GM19324 (cell line): ENCODE data around the gene ADAM29.
"Not testable (repeated sequence)": the region's sequence is repeated elsewhere in the genome, so short reads cannot be mapped to it uniquely, and the experiment has no call there.

Experiments
- ATAC-seq: cut with Tn5 transposase; IDR thresholded peaks from one replicate; pipeline ENCODE4 v1.9.1; 2021; ENCODE audit warnings: mild to moderate bottlenecking, moderate library complexity; ENCODE audit not compliant: unreplicated experiment, low FRiP score

Gene ADAM29

DNA sequence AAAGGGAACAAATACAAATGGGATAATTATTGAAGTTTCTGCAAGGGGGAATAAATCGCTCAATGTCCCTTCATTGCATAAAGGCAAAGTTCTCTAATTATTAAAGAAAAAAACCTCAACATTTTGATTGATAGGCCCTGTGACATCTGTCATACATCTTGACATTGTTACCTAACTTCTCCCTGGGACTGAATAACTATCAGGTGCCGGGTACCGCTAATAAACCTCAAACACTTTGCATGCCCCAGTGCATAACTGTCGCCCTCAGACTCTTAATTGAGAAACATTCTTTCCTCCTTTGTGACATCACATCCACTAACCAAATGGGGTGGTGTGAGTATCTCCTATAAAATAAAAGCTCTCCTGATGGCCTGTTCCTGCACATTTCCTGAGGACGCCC is at the start of gene ADAM29:
Gene ADAM29 (plus strand): TSS at position 301 of the 400 bp plus-strand sequence. CDS start 57,168 bp downstream, outside the sequence.
- ATAC-seq = no peak

GRCh38 chr4:174869339-174869738 is 48.8 kb upstream of the ADAM29 start:
- ATAC-seq = no peak

GRCh38 chr4:174870311-174870710 is 47.8 kb upstream of the ADAM29 start:
- ATAC-seq = no peak

GRCh38 chr4:174871407-174871806 is 46.8 kb upstream of the ADAM29 start:
- ATAC-seq = no peak

DNA sequence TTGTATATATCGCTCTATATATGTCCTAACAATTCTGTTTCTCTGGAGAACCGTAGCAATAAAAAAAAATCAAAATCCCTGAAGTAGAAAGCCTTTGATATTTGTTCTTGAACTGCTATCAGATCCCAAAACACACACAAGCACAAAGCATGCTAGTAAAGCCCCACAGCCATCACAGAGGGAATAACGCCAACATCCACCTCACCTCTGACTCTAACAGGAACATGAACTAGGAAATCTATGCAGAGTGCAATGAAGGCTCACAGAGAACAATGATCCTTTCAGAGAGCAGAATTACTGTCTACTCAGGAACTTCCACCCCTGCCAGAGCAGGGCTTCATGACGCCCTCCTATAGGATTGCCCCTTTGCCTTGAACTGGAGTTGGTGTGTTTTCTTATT is 45.0 kb upstream of the ADAM29 start:
- ATAC-seq = not testable (repeated sequence)

DNA sequence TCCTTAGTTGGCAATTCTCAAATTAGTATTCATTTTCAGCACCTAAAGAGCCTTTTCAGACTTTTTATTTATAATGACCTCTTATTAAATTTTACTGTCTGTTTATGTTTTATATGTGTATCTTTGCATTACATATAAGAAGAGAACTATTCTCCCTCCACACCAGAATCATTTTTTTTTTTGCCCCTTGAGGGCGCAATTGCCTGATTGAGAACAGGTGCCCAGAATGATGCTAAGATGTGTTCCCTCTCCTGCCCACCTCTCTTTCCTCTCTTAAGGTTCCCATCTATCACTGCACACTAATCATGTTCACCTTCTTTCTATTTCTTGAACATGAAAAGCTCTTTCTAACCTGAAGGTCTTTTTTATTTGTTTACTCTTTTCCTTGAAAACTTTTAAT is 44.2 kb upstream of the ADAM29 start:
- no peak for ATAC-seq

DNA sequence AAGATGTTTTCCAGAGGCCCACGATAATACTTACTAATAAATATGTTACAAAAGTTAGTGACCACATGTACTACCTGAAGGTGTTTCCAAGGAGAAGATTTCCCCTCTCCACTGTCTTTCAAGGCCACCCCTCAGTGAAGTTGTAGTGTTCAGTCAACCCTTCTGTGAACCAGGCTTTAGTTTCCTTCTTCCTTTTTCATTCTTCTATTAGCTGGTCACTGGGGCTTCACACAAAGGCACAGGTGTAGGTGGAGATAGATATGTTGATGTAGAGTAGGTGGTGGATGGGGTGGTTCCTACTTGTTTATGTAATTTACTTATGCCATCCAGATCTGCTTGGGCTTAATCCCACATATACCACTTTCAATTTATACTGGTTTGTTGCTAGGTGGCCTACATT is 43.3 kb upstream of the ADAM29 start:
- no peak for ATAC-seq

DNA sequence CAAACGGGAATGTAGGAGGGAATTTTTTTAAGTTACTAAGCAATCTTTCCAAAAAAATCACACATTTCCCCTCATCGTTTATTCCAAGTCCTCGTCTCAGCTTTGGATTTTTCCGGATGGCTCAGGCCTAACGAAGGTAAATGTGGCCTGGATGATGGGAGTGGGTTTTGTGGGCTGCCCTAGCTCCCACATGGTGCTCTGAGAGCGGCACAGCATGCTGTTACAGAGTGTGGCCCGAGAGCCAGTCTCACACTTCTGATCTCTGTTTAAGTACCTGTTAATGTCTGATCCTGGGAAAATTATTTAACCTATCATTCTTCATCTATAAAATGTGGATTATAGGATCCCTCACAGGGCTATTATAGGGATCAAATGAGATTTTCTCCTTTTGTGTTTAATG is 38.2 kb upstream of the ADAM29 start:
- no peak for ATAC-seq

- ATAC-seq = no peak
These were observed 35.7 kb upstream of the ADAM29 start for GRCh38 chr4:174882317-174882992.

- no peak for ATAC-seq
These were observed 10.7 kb upstream of the ADAM29 start for GRCh38 chr4:174907508-174907907.

- no peak for ATAC-seq
These were observed 7.9 kb upstream of the ADAM29 start for GRCh38 chr4:174910271-174910670.

GRCh38 chr4:174912919-174913543 is 5.1 kb upstream of the ADAM29 start:
- ATAC-seq = no peak

GRCh38 chr4:174919886-174920423 is 1.8 kb downstream of the ADAM29 start:
- ATAC-seq = no peak

DNA sequence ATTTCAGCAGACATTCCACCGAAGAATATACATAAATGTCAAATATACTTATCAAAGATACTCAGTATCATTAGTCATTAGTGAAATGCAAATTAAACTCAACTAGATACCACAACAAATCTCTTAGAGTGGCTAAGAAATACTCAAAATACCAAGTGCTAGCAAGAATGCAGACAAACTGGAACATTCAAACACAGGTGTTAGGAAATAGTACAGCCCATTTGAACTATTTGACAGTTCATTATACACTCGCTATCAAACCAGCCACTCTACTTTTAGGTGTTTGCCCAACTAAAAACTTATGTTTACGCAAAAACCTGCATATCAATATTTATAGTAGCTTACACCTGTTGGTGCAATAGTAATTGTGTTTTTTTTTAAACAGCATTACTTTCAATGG is 8.8 kb downstream of the ADAM29 start:
- no peak for ATAC-seq

DNA sequence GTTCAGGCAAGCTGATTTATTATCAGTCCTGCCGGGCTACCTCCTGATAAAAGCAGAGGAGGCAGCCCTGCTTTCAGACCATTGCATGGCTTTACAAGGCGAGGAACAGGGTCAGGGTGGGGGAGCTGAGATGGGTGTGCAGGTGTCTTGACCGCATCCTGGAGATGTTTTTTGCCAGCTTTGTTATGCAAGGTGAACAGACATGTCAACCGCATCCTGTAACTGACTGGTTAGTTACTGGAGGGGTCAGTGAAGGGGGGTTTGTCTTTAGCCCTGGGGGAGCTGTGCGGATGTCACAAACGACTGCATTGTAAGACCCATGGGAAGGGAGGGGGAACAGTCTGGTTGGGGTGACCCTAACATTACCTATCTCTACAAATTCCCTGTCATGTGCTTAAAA is 10.0 kb downstream of the ADAM29 start:
- peak; percentile 60 for ATAC-seq

DNA sequence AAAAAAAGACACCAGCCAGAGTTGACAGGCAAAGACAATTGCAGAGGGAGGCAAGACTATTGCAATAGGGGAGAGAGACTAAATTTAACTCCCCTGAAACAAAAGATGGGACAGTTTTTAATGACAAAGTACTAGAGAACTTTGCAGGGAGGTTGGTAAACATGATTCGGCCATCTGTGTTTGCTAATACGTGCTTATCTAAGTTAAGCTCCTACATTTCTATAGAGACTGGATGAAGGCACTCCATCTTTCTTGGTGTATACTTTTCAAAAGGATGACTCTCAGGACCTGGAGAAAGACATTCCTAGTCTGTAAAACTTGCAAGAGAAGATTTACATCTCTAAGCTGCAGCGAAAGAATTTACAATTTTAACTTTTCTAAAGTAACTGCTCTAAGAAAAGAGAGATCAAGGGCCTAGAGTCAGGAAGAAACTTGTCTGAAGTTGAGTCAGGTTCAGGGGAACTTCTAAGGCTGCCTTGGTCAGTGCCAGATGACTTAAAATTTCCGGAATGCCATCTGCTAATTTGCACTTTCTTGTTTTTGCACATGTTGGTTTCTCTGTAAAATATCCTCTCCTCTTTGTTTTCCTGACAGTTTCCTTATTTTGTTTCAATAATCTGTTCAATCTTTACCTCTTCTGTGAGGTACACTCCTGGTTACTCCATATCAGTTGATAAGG is 10.6 kb downstream of the ADAM29 start:
- peak; percentile 10 for ATAC-seq

GRCh38 chr4:174929346-174929745 is 11.2 kb downstream of the ADAM29 start:
- ATAC-seq = no peak

- ATAC-seq = no peak
These were observed 12.7 kb downstream of the ADAM29 start for GRCh38 chr4:174930895-174931294.

DNA sequence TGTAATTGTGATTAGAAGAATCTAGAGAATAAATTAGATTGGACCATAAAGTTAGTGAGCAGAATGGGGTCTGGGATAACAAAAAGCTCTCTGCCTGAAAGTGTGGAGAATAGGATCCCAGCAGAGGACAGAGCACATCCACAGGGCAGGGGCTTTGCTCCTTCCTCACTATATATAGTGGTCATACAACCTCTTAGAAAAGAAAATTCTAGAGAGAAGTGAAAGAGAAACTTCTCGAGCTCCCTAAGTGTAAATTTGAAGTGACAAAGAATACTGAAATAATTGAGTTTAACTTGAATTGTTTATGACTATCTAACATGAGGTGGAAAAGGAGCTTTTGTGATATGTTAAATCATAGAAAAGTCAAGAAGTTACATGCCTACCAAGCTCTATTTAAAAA is 14.9 kb downstream of the ADAM29 start:
- ATAC-seq = no peak

DNA sequence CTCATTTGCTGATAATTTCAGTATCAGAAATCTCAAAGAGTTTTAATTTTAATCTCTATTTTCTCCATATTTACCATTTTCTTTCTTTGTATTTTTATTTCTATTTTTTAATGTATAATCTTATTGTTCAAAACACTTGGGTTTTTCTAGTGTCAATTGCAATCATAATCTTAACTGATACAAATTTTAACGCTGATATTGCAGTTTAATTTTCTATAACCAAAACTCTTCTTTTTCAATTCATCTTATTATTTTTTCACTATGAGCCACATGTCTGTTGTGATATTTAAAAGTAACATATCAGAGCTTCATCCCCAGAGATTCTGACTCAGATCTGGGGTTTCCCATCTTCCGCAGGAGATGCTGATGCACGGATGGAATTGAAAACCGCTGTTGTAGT is 16.2 kb downstream of the ADAM29 start:
- no peak for ATAC-seq

- ATAC-seq = no peak
These were observed 17.4 kb downstream of the ADAM29 start for GRCh38 chr4:174935607-174936006.

- ATAC-seq = no peak
These were observed 21.8 kb downstream of the ADAM29 start for GRCh38 chr4:174940002-174940401.
